Endothelial cell of umbilical vein (primary cell): ENCODE results near the gene NKD1. TPM values are rescaled to one million over a fixed set of nuclear protein-coding genes. Genes with fewer than 3 reads are reported as not detected.

ENCODE experiments used
- BruUV-seq: library from RNA; stranded (reverse); fragments of 400-500 nt; replicated peaks from 2 replicates; lab custom pipeline; 2021; lab: Mats Ljungman, UMichigan
- CTCF ChIA-PET: fragments of 300-600, 350-600 bp; sonication (Branson Sonifier 250); formaldehyde crosslinking; loops from one replicate; lab custom pipeline; 2021; ENCODE audit warnings: antibody characterized with exemption, inconsistent platforms; lab: Charles Lee
- POLR2A ChIA-PET: fragments of 300-600, 350-600 bp; sonication (Branson Sonifier 250); formaldehyde crosslinking; loops from one replicate; lab custom pipeline; 2021; ENCODE audit warnings: antibody characterized with exemption, inconsistent platforms; lab: Charles Lee
- DNase-seq: peaks from one replicate; pipeline ENCODE4 v3.0.0-alpha.2; 2011; ENCODE audit warnings: low read depth, low spot score
- FAIRE-seq: peaks from 2 replicates; lab custom pipeline; 2011; peaks lifted over from hg19 to GRCh38; lab: Jason Lieb, UNC
- H2AFZ ChIP-seq: 2 replicates; pipeline ENCODE4 v1.6.0; 2012; ENCODE audit warnings: low read depth, low read length, control low read depth, inconsistent platforms
- H3K27ac ChIP-seq: 2 replicates; pipeline ENCODE4 v1.5.1; 2011; ENCODE audit warnings: low read depth, mild to moderate bottlenecking, control low read depth, low read length, moderate library complexity; ENCODE audit not compliant: insufficient read depth
- H3K27me3 ChIP-seq, 2 experiments: 2 replicates each; pipeline versions ENCODE4 v1.6.0 to v1.6.1; 2011; ENCODE audit warnings: low read length in 2 of 2, mixed read lengths in 1 of 2; ENCODE audit not compliant: control insufficient read depth in 2 of 2, insufficient read depth in 2 of 2
- H3K36me3 ChIP-seq, 2 experiments: 2 replicates in 1 of 2; 3 replicates in 1 of 2; pipeline ENCODE4 v1.5.1; 2011; ENCODE audit warnings: low read length in 2 of 2, mild to moderate bottlenecking in 1 of 2, moderate library complexity in 1 of 2; ENCODE audit not compliant: control insufficient read depth in 2 of 2, insufficient read depth in 2 of 2; ENCODE audit errors: extremely low read depth in 1 of 2
- H3K4me1 ChIP-seq: 3 replicates; pipeline ENCODE4 v1.5.1; 2011; ENCODE audit warnings: mild to moderate bottlenecking, low read length; ENCODE audit not compliant: control insufficient read depth, insufficient read depth; ENCODE audit errors: extremely low read depth
- H3K4me2 ChIP-seq: 2 replicates; pipeline ENCODE4 v1.6.1; 2011; ENCODE audit warnings: low read length, control low read depth, mixed read lengths; ENCODE audit not compliant: insufficient read depth
- H3K4me3 ChIP-seq, 3 experiments: fragments of 200-600 bp in 1 of 3; sonication (generic), shearing (Covaris generic) in 1 of 3; replicated peaks in 1 of 3; 2 replicates each; pipeline ENCODE4 v1.5.1; 2011 to 2016; ENCODE audit warnings: control low read depth in 3 of 3, low read length in 3 of 3, mild to moderate bottlenecking in 2 of 3, inconsistent platforms in 1 of 3, low read depth in 1 of 3, moderate library complexity in 1 of 3; ENCODE audit not compliant: insufficient read depth in 1 of 3
- H3K79me2 ChIP-seq: 2 replicates; pipeline ENCODE4 v1.6.0; 2012; ENCODE audit warnings: low read length, inconsistent platforms; ENCODE audit not compliant: control insufficient read depth, insufficient read depth
- H3K9ac ChIP-seq: replicated peaks from 2 replicates; pipeline ENCODE3; 2011; ENCODE audit warnings: low read length, control low read depth; ENCODE audit not compliant: insufficient read depth; ENCODE audit errors: extremely low read depth
- H3K9me1 ChIP-seq: replicated peaks from 3 replicates; pipeline ENCODE4 v1.6.0; 2011; ENCODE audit warnings: mild to moderate bottlenecking, low read length; ENCODE audit not compliant: control insufficient read depth, insufficient read depth; ENCODE audit errors: extremely low read depth
- H3K9me3 ChIP-seq: replicated peaks from 2 replicates; pipeline ENCODE4 v1.5.1; 2012; ENCODE audit warnings: low read length, inconsistent platforms; ENCODE audit not compliant: control insufficient read depth, insufficient read depth
- H4K20me1 ChIP-seq: replicated peaks from 2 replicates; pipeline ENCODE3; 2011; ENCODE audit warnings: mild to moderate bottlenecking, low read length; ENCODE audit not compliant: control insufficient read depth, insufficient read depth; ENCODE audit errors: extremely low read depth
- CTCF ChIP-seq, 2 donors: IDR thresholded peaks; 1 replicate in 1 of 2; 2 replicates in 1 of 2; pipeline ENCODE4 v1.5.1; 2011; ENCODE audit warnings: low read length in 2 of 2, mild to moderate bottlenecking in 2 of 2, moderate library complexity in 2 of 2, control low read depth in 1 of 2, inconsistent platforms in 1 of 2, low read depth in 1 of 2; ENCODE audit not compliant: insufficient read depth in 1 of 2; ENCODE audit errors: extremely low read depth in 1 of 2
- EZH2 ChIP-seq: IDR thresholded peaks from 2 replicates; pipeline ENCODE4 v1.6.1; 2012; ENCODE audit warnings: borderline replicate concordance, low read depth, mild to moderate bottlenecking, moderate library complexity, low read length, inconsistent platforms; ENCODE audit not compliant: severe bottlenecking
- FOS ChIP-seq: IDR thresholded peaks from 2 replicates; pipeline ENCODE4 v1.6.1; 2011; ENCODE audit warnings: mild to moderate bottlenecking, low read length, moderate library complexity, borderline replicate concordance; ENCODE audit not compliant: insufficient read depth
- GATA2 ChIP-seq: IDR thresholded peaks from 2 replicates; pipeline ENCODE4 v1.7.0; 2011; ENCODE audit warnings: low read depth, mild to moderate bottlenecking, moderate library complexity, mixed read lengths, low read length; ENCODE audit not compliant: insufficient read length, insufficient read depth
- JUN ChIP-seq: IDR thresholded peaks from 2 replicates; pipeline ENCODE4 v1.6.1; 2011; ENCODE audit warnings: borderline replicate concordance, low read depth; ENCODE audit not compliant: insufficient read length, insufficient read depth
- MAX ChIP-seq: IDR thresholded peaks from 2 replicates; pipeline ENCODE4 v1.6.1; 2011; ENCODE audit not compliant: insufficient read depth, insufficient read length
- MYC ChIP-seq: IDR thresholded peaks from one replicate; pipeline ENCODE4 v1.6.1; 2011; ENCODE audit warnings: mild to moderate bottlenecking, low read depth, low read length
- POLR2A ChIP-seq: IDR thresholded peaks from 2 replicates; pipeline ENCODE4 v1.6.1; 2012; ENCODE audit warnings: low read depth, mild to moderate bottlenecking, control low read depth, low read length
- POLR2AphosphoS5 ChIP-seq: IDR thresholded peaks from 2 replicates; pipeline ENCODE4 v1.6.1; 2012; ENCODE audit warnings: low read depth, mild to moderate bottlenecking, control low read depth, low read length, moderate library complexity; ENCODE audit not compliant: insufficient read depth
- dilution Hi-C: fragments of 300-500 bp; cut with MboI; formaldehyde crosslinking; loops from one replicate; pipeline ENCODE4 v1.15.0; 2019; ENCODE audit warnings: low sequenced_read_pairs; ENCODE audit not compliant: extremely low pct_ligation_motif_present
- intact Hi-C: fragments of 100-400 bp; cut with micrococcal nuclease; formaldehyde crosslinking; loops from one replicate; pipeline ENCODE4 v1.10.0; 2022
- polyA plus RNA-seq, 4 experiments: library from polyadenylated mRNA; depleted of rRNA in 3 of 4; stranded (reverse) in 3 of 4; unstranded in 1 of 4; fragments of >200 nt; gene quantifications; 2 replicates each; pipeline versions ENCODE4 v1.2.1 to v1.2.3, GENCODE V29; 2011 to 2012; ENCODE audit warnings: missing spikeins in 1 of 4
- total RNA-seq: library from RNA; stranded (reverse); gene quantifications from 2 replicates; pipeline ENCODE4 v1.2.3, GENCODE V29; 2021

Gene NKD1
- total and polyA plus RNA-seq, 2 donors (not counting 3 experiments of a cell fraction or from before 2014, with no cell fraction given) = not detected

GRCh38 chr16:50674831-50675230 is 126.6 kb downstream of the NKD1 start:
- POLR2A ChIA-PET = no interaction called here
- DNase-seq (no peak), FAIRE-seq (no peak)
- dilution Hi-C loops (no loop called here), intact Hi-C loops (no loop called here)
- no peak overlapping the region for H3K4me2 ChIP-seq
- no peaks in the 10 kb centered on the region for H3K79me2 ChIP-seq
- no TSS peak for BruUV-seq
- peaks cover 3% of the 10 kb centered on the region for H3K9me3 ChIP-seq
- H3K9ac ChIP-seq = no peak overlapping the region
- no peak overlapping the region for H3K4me3 ChIP-seq
- H3K27ac ChIP-seq = no peak overlapping the region
- CTCF ChIA-PET = interaction anchor here (2.4 to 3.0 kb wide), 2 partner anchors 9 to 132 kb away, joined by 14 to 23 read pairs; no protein-coding TSS in a partner anchor
- H4K20me1 ChIP-seq = no peaks in the 10 kb centered on the region
- H3K36me3 ChIP-seq = no peaks in the 10 kb centered on the region
- H3K27me3 ChIP-seq = no peaks in the 10 kb centered on the region
- no peaks in the 10 kb centered on the region for H3K9me1 ChIP-seq
- H3K4me1 ChIP-seq = no peaks in the 10 kb centered on the region
- no peak overlapping the region for H2AFZ ChIP-seq
- no peak for TF ChIP-seq EZH2
- no peak for TF ChIP-seq POLR2AphosphoS5

DNA sequence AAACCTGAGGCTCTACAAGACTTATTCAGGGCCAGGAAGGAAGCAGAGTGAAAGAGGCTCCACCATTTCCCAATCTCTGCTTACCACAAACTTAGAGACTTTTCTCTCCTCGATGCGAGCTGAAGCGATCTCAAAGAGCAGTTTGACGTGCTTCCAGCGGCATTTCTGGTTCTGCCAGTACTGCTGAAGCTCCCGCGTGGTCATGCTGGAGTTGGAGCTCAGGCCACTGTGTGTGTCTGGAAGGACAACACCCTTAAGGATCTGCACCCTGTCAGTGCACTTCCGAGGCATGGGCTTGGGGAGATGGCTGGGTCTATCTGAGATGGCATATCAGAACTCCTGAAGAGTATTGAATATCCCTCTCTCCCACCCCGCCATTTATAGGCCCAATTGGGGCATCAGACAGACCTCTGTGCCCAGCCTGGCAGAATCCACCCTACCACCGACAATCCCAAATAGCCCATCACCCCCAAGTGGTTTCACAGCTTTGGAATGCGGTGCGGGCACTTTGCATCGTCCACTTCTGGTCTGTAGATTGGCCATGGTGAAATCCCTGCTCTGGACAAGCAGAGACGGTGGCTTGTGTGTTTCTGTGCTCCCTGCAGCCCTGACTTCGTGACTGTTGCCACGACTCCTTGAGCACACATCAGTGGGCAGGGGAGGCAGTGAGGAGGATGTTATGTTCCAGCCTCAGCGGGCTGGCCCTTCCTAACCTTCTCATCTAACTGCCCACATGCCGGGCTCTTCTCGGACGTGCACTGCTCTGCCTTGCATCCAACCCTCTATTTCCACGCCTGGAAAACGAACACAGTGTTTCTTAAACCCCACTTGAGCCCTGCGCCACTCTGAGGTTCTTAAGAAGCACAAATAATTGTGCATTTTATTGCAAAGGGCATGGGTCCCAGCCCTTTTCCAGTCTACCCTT is 127.8 kb downstream of the NKD1 start:
- no peaks in the 10 kb centered on the region for H4K20me1 ChIP-seq
- POLR2A ChIA-PET = no interaction called here
- no peak for FAIRE-seq

More for the DNA sequence above, 127.8 kb downstream of the NKD1 start:
- Histone ChIP-seq H3K9me3 (peaks cover 3% of the 10 kb centered on the region), H3K9ac (no peak overlapping the region), H3K36me3 (no peaks in the 10 kb centered on the region), H3K9me1 (no peaks in the 10 kb centered on the region), H3K27me3 (no peaks in the 10 kb centered on the region), H3K4me2 (no peak overlapping the region), H3K79me2 (no peaks in the 10 kb centered on the region), H3K27ac (no peak overlapping the region), H3K4me3 (no peak overlapping the region), H3K4me1 (no peaks in the 10 kb centered on the region), H2AFZ (no peak overlapping the region)
- intact Hi-C loops (no loop called here), dilution Hi-C loops (no loop called here)
- no peak for DNase-seq
- BruUV-seq = no TSS peak
- CTCF ChIA-PET = interaction anchor here (2.4 to 3.0 kb wide), 2 partner anchors 11 to 130 kb away, joined by 14 to 23 read pairs; no protein-coding TSS in a partner anchor
- TF ChIP-seq EZH2 (no peak), POLR2A (no peak), MAX (no peak), JUN (no peak), POLR2AphosphoS5 (no peak), GATA2 (no peak), CTCF (IDR thresholded peaks at IDR 0.05; ENCODE audit: extremely low read depth in 1 of 2, insufficient read depth in 1 of 2, low read depth in 1 of 2, low read length in 2 of 2) (no peak), FOS (no peak), MYC (no peak)
